HG03039 (cell line): Measurements from ENCODE around the gene PTX4.
A peak's percentile ranks its signal among the peaks of the same experiment; 100 is the strongest.

Source experiments
- ATAC-seq: cut with Tn5 transposase; IDR thresholded peaks from one replicate; pipeline ENCODE4 v1.9.1; 2021; ENCODE audit warnings: mild to moderate bottlenecking, moderate library complexity; ENCODE audit not compliant: unreplicated experiment

PTX4 gene

DNA sequence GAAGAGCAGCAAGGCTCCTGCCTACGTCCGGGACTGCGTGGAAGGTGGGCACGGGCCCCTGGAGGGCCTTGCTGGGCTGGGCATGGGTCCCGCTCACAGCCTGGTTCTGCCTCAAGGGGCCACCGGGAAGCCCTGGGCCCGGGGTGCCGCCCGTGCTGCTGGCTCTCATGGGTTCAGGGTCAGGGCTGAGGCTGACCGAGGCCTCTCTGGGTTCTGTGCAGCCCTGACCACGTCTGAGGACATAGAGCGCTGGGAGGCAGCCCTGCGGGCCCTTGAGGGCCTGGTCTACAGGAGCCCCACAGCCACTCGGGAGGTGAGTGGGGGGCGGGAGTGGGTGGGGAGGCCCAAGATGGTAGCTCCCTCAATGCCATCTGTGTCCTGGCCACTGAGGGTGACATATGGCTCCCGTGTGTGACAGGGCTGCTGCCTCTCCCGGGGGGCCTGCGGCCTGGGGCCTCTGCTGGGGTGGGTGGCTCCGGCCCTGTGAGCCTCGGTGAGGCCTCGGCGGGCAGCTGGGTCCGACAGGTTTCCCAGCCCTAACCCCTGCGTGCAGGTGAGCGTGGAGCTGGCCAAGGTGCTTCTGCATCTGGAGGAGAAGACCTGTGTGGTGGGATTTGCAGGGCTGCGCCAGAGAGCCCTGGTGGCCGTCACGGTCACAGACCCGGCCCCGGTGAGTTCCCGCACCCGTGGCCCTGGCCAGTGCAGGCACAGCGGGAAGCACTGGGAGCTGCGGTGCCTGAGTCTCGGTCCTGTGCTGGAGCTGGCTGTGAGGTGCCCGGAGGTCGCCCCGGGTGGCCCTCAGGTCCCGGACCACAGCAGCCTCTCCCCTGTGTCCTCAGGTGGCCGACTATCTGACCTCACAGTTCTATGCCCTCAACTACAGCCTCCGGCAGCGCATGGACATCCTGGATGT is 13.6 kb upstream of the PTX4 start:
- no peak for ATAC-seq

GRCh38 chr16:1501630-1502029 is 12.9 kb upstream of the PTX4 start:
- ATAC-seq, result no peak

DNA sequence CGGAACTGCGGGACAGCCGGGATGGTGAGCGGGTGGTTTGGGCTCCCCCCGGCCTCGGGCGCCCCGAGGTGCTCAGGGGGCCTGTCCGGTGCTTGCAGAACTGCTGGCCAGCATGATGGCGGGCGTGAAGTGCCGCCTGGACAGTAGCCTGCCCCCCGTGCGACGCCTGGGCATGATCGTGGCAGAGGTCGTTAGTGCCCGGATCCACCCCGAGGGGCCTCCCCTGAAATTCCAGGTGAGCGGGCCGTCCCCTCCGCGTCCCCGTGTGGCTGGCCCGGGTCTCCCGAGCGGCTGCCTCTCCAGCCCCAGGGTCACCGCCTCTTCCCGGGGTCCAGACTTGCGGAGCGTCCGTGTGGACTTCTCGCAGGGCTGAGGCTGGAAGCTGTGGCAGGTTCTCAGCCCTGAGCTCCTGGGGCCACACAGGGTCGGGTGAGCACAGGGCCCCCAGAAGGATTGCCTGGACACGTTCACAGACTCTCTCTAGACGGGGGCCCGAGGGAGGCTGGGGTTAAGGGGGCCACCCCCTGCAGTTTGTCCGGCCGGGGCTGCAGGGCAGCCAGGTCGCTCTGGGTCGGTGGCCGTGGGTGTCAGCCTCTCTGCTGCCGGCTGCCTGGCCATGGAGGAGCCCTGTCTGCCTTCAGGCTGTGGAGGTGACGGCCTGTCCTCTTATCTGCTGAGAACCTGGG is 11.9 kb upstream of the PTX4 start:
- no peak for ATAC-seq

- ATAC-seq, result no peak
These were observed 11.2 kb upstream of the PTX4 start for GRCh38 chr16:1499756-1500464.

DNA sequence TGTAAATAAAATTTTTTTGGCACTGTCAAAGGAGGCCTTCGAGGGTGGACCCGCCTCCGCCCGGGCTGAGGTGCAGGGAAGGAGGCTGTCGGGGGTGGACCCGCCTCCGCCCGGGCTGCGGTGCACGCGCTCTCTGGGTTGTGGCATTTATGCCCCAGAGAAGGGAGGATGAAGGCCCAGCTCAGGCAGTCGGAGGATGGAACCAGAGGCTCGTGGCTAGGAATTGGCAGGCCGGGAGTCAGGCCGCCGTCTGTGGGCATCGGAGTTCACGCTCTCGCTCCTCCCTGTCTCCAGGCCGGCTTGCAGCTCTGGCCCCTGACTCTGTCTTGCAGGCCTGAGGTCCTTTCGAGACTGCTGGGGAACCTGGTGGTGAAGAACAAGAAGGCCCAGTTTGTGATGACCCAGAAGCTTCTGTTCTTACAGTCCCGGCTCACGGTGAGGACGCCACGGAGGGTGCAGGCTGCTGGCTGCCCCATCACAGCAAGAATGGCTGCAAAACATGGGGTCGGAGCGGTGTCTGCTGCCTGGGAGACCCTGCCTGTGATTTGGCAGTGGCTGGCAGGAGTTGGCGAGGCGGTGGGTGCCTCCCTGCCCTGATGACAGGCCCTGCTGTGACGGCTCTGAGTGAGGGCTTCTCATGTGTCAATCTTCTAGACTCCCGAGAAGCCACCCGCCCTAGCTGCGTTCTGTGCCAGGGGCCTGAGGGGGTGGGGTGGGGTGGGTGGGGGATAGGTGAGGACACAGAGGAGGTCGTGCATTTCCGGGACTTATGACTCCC is 10.3 kb upstream of the PTX4 start:
- no peak for ATAC-seq

DNA sequence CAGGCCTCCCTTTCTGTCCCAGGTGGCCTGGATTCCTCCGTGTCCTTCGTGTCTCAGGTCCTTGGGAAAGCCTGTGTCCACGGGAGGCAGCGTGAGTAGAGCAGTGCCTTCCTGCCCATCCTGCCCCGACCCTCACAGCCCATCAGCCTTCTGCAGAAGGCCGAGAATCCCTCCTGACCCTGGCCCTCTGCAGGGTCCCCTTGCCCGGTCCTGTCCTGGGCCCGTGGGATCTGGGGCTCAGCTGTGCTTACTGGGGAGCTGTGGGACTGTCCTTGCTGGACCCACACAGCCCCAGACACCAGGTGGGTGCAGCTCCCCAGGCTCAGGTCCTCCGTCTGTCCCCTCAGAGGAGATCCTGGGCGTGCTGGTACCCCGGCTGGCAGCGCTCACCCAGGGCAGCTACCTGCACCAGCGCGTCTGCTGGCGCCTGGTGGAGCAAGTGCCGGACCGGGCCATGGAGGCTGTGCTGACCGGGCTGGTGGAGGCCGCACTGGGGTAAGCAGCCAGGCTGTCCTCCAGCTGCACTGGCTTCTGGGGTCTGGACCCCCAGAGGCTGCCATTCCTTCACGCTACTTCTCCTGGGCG is 8.4 kb upstream of the PTX4 start:
- ATAC-seq, result no peak

GRCh38 chr16:1496464-1496863 is 7.7 kb upstream of the PTX4 start:
- no peak for ATAC-seq

- ATAC-seq, result no peak
These were observed 7.1 kb upstream of the PTX4 start for GRCh38 chr16:1495889-1496262.

DNA sequence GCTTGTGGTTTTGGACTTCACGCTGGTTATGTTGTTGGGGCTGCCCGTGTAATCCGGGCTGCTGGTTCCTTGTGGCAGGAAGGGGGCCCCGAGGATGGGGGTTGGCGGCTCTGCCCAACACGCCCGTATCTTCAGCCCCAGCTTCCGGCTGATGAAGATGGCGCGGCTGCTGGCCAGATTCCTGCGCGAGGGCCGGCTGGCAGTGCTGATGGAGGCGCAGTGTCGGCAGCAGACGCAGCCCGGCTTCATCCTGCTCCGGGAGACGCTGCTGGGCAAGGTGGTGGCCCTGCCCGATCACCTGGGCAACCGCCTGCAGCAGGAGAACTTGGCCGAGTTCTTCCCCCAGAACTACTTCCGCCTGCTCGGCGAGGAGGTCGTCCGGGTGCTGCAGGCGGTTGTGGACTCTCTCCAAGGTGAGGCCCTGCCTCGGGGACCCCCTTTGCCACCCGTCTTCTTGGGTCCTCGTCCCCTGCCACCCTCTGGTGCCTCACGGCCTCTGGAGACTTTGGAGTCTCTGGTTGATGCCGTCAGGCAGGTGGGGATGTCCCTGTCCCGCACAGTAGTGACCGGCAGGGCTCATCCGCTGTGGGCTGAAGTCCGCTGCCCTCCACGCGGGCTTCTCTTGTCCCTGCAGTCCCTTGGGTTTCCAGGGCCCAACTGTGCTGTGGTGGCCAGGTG is 6.6 kb upstream of the PTX4 start:
- ATAC-seq, result no peak

- ATAC-seq, result no peak
These were observed 6.0 kb upstream of the PTX4 start for GRCh38 chr16:1494711-1495110.

GRCh38 chr16:1494129-1494640 is 5.4 kb upstream of the PTX4 start:
- ATAC-seq, result no peak

GRCh38 chr16:1493746-1494094 is 5.0 kb upstream of the PTX4 start:
- peak; percentile 9 for ATAC-seq

- peak; percentile 61 for ATAC-seq
These were observed 4.4 kb upstream of the PTX4 start, which contains the start of gene TELO2 for GRCh38 chr16:1492923-1493745. TELO2 (plus strand) TSS chr16:1493360; CDS start chr16:1494282, 922 bp downstream.

- ATAC-seq, result no peak
These were observed 3.6 kb upstream of the PTX4 start for GRCh38 chr16:1492082-1492922.

GRCh38 chr16:1491327-1491726 is 2.6 kb upstream of the PTX4 start:
- ATAC-seq, result no peak

DNA sequence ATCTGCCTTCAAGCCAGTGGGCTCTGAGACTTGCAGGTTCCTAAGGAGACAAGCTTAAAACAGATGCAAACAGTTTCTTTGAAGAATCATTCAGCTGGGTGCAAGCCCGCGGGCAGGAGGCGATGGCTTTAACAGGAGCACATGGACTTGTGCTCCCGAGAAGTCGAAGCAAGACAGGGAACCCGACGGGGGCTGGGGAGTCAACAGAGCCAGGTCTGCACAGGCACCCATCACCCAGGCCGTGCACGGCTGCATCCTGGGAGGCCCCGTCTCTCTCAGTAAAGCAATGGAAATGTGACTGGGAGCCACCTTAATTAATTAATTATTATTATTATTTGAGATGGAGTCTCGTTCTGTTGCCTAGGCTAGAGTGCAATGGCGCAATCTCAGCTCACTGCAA is 333 bp upstream of the PTX4 start:
- no peak for ATAC-seq

DNA sequence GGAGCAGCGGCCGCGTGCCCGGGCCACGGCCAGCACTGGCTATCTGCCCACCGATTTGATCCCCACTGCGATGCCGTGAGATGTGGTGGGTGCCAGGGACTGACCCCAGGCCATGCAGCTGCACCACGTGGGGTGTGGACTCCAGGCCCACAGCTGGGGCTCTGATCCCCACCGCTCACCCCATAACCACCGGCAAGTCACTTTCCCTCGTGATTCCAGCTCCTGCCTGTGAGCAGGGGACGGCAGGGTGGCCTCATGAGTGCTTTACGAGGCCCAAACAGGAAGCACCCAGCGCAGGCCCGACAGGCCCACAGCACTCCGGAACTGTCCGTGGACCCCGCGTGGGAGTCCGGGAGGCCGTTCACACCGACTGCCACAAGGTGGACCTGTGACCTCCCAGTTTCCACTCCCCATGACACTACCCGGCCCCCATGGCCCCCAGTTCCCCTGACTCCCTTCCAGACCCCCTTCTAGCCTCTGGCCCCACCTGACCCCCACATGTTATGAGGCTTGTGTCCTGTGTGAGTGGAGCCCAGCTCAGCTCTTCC is 616 bp downstream of the PTX4 start:
- no peak for ATAC-seq
